HEK293T (cell line): ENCODE results near the gene LZTR1.

ENCODE experiments used
- BHLHE40 ChIP-seq: fragments of 450-650 bp; IDR thresholded peaks from 2 replicates; pipeline ENCODE4 v1.6.1; 2016; ENCODE audit warnings: mild to moderate bottlenecking, moderate library complexity, borderline replicate concordance
- ELF4 ChIP-seq: fragments of 450-650 bp; IDR thresholded peaks from 2 replicates; pipeline ENCODE4 v1.6.1; 2017; ENCODE audit warnings: antibody characterized with exemption
- FOXA1 ChIP-seq: fragments of 450-650 bp; IDR thresholded peaks from 2 replicates; pipeline ENCODE4 v1.6.1; 2016; ENCODE audit warnings: mild to moderate bottlenecking
- FOXM1 ChIP-seq: fragments of 450-650 bp; IDR thresholded peaks from 2 replicates; pipeline ENCODE4 v1.6.1; 2017; ENCODE audit warnings: mild to moderate bottlenecking, borderline replicate concordance
- HDGF ChIP-seq: fragments of 450-650 bp; IDR thresholded peaks from 2 replicates; pipeline ENCODE4 v1.6.1; 2017; ENCODE audit warnings: antibody characterized with exemption, borderline replicate concordance
- LEF1 ChIP-seq: fragments of 450-650 bp; IDR thresholded peaks from 2 replicates; pipeline ENCODE4 v1.6.1; 2017; ENCODE audit warnings: mild to moderate bottlenecking, borderline replicate concordance
- NFRKB ChIP-seq: fragments of 450-650 bp; IDR thresholded peaks from 2 replicates; pipeline ENCODE4 v1.6.1; 2016; ENCODE audit warnings: mild to moderate bottlenecking, moderate library complexity
- SP1 ChIP-seq: fragments of 450-650 bp; IDR thresholded peaks from 2 replicates; pipeline ENCODE4 v1.6.1; 2017
- SUZ12 ChIP-seq: fragments of 450-650 bp; IDR thresholded peaks from 2 replicates; pipeline ENCODE4 v1.6.1; 2016; ENCODE audit warnings: mild to moderate bottlenecking
- TARDBP ChIP-seq: fragments of 450-650 bp; IDR thresholded peaks from 2 replicates; pipeline ENCODE4 v1.6.1; 2016
- ZNF384 ChIP-seq: fragments of 450-650 bp; IDR thresholded peaks from 2 replicates; pipeline ENCODE4 v1.6.1; 2016
- TF ChIP-seq, protein P1 (sequence below): fragments of 450-650 bp; IDR thresholded peaks from 2 replicates; pipeline ENCODE4 v1.6.1; 2016

GRCh38 chr22:20966883-20967696 lies 15.0 kb upstream of the LZTR1 start, which contains the start of gene AIFM3:
- no peak for TF ChIP-seq SP1
- no peak for TF ChIP-seq NFRKB
- no peak for TF ChIP-seq SUZ12
- TF ChIP-seq HDGF, result no peak
- TF ChIP-seq BHLHE40, result no peak
- TF ChIP-seq, protein P1, sequence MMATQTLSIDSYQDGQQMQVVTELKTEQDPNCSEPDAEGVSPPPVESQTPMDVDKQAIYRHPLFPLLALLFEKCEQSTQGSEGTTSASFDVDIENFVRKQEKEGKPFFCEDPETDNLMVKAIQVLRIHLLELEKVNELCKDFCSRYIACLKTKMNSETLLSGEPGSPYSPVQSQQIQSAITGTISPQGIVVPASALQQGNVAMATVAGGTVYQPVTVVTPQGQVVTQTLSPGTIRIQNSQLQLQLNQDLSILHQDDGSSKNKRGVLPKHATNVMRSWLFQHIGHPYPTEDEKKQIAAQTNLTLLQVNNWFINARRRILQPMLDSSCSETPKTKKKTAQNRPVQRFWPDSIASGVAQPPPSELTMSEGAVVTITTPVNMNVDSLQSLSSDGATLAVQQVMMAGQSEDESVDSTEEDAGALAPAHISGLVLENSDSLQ, result no peak
- no peak for TF ChIP-seq TARDBP
- no peak for TF ChIP-seq FOXA1
- TF ChIP-seq FOXM1, result no peak
- no peak for TF ChIP-seq ZNF384
- TF ChIP-seq LEF1, result no peak
- TF ChIP-seq ELF4, result no peak
